Caco-2 (cell line): ENCODE results near the gene LMOD3. TPM values are rescaled to one million over a fixed set of nuclear protein-coding genes. Genes with fewer than 3 reads are reported as not detected.

Source experiments
- BruUV-seq: library from RNA; stranded (reverse); fragments of 400-500 nt; replicated peaks from 2 replicates; lab custom pipeline; 2021; lab: Mats Ljungman, UMichigan
- CTCF ChIA-PET: fragments of 300-600 bp; sonication (Branson Sonifier 250); formaldehyde crosslinking; loops from one replicate; lab custom pipeline; 2022; ENCODE audit warnings: antibody characterized with exemption; lab: Charles Lee
- POLR2A ChIA-PET: fragments of 300-600 bp; sonication (Branson Sonifier 250); formaldehyde crosslinking; loops from one replicate; lab custom pipeline; 2022; ENCODE audit warnings: antibody characterized with exemption; lab: Charles Lee
- DNase-seq, 2 experiments: peaks; one replicate each; pipeline versions ENCODE4 v3.0.0 to v3.0.0-alpha.2; 2020 to 2022
- H3K27me3 ChIP-seq: replicated peaks from 2 replicates; pipeline ENCODE4 v1.6.0; 2011; ENCODE audit warnings: low read length; ENCODE audit not compliant: control insufficient read depth, insufficient read depth
- H3K36me3 ChIP-seq: 2 replicates; pipeline ENCODE4 v1.5.1; 2011; ENCODE audit warnings: low read length; ENCODE audit not compliant: control insufficient read depth, insufficient read depth
- H3K4me1 ChIP-seq: fragments of 250-450 bp; sonication (Bioruptor Pico); 2 replicates; pipeline ENCODE4 v1.5.1; 2020; ENCODE audit warnings: mild to moderate bottlenecking
- H3K4me3 ChIP-seq: 2 replicates; pipeline ENCODE4 v1.5.1; 2011; ENCODE audit warnings: low read depth, mild to moderate bottlenecking, control low read depth, low read length
- H3K9me3 ChIP-seq: fragments of 250-450 bp; sonication (Bioruptor Pico); 2 replicates; pipeline ENCODE4 v1.5.1; 2020; ENCODE audit warnings: mild to moderate bottlenecking, moderate library complexity
- H3K27ac Mint-ChIP-seq: one replicate; pipeline ENCODE4 v1.8.0; 2022; ENCODE audit warnings: mixed read lengths; ENCODE audit not compliant: unreplicated experiment
- H3K27me3 Mint-ChIP-seq: one replicate; pipeline ENCODE4 v1.8.0; 2022; ENCODE audit warnings: mixed read lengths; ENCODE audit not compliant: insufficient read depth, unreplicated experiment
- H3K36me3 Mint-ChIP-seq: one replicate; pipeline ENCODE4 v1.8.0; 2022; ENCODE audit warnings: mild to moderate bottlenecking, mixed read lengths; ENCODE audit not compliant: insufficient read depth, unreplicated experiment
- H3K4me1 Mint-ChIP-seq: one replicate; pipeline ENCODE4 v1.8.0; 2022; ENCODE audit warnings: low read depth, mixed read lengths; ENCODE audit not compliant: unreplicated experiment
- H3K4me3 Mint-ChIP-seq: one replicate; pipeline ENCODE4 v1.8.0; 2022; ENCODE audit warnings: mild to moderate bottlenecking, moderate library complexity, mixed read lengths; ENCODE audit not compliant: unreplicated experiment
- H3K9me3 Mint-ChIP-seq: one replicate; pipeline ENCODE4 v1.8.0; 2022; ENCODE audit warnings: mixed read lengths; ENCODE audit not compliant: unreplicated experiment
- CTCF ChIP-seq, 2 experiments: fragments of 200-600 bp in 1 of 2; IDR thresholded peaks; 1 replicate in 1 of 2; 2 replicates in 1 of 2; pipeline versions ENCODE4 v1.5.1 to v1.8.0; 2011 to 2022; ENCODE audit warnings: antibody characterized with exemption in 1 of 2, control low read depth in 1 of 2, inconsistent platforms in 1 of 2, low read depth in 1 of 2, low read length in 1 of 2, mild to moderate bottlenecking in 1 of 2, moderate library complexity in 1 of 2; ENCODE audit not compliant: insufficient read depth in 1 of 2, severe bottlenecking in 1 of 2, unreplicated experiment in 1 of 2
- intact Hi-C: fragments of 100-400 bp; cut with micrococcal nuclease; formaldehyde crosslinking; loops from one replicate; pipeline ENCODE4 v1.10.0; 2022; ENCODE audit not compliant: unreplicated experiment
- total RNA-seq: library from RNA; stranded (reverse); gene quantifications from 2 replicates; pipeline ENCODE4 v1.2.3, GENCODE V29; 2022

The LMOD3 gene
- total RNA-seq, 1 experiment from 2014 or later, result not detected

- TF ChIP-seq CTCF (IDR thresholded peaks at IDR 0.05; ENCODE audit: insufficient read depth in 1 of 2, low read depth in 1 of 2, low read length in 1 of 2, severe bottlenecking in 1 of 2, unreplicated experiment in 1 of 2), result no peak
- BruUV-seq, result no TSS peak
- Histone ChIP-seq H3K27me3 (no peaks in the 10 kb centered on the region), H3K4me1 (no peaks in the 10 kb centered on the region), H3K36me3 (no peaks in the 10 kb centered on the region), H3K9me3 (no peaks in the 10 kb centered on the region), H3K4me3 (no peak overlapping the region)
- H3K9me3 Mint-ChIP-seq, result no peaks in the 10 kb centered on the region
- no peaks in the 10 kb centered on the region for H3K36me3 Mint-ChIP-seq
- H3K4me1 Mint-ChIP-seq, result no peaks in the 10 kb centered on the region
- POLR2A ChIA-PET, result no interaction called here
- no peak overlapping the region for H3K27ac Mint-ChIP-seq
- CTCF ChIA-PET, result no interaction called here
- no peak overlapping the region for H3K4me3 Mint-ChIP-seq
- H3K27me3 Mint-ChIP-seq, result no peaks in the 10 kb centered on the region
- intact Hi-C loops, result no loop called here
- DNase-seq, result no peak
Observed at GRCh38 chr3:69096299-69096698, 26.1 kb downstream of the LMOD3 start.

- Histone ChIP-seq H3K27me3 (no peaks in the 10 kb centered on the region), H3K4me3 (no peak overlapping the region), H3K36me3 (no peaks in the 10 kb centered on the region), H3K9me3 (no peaks in the 10 kb centered on the region), H3K4me1 (no peaks in the 10 kb centered on the region)
- POLR2A ChIA-PET, result no interaction called here
- no peak for DNase-seq
- Mint-ChIP-seq H3K36me3 (no peaks in the 10 kb centered on the region), H3K27ac (no peak overlapping the region), H3K4me3 (no peak overlapping the region), H3K4me1 (peaks cover 3% of the 10 kb centered on the region), H3K27me3 (no peaks in the 10 kb centered on the region), H3K9me3 (no peaks in the 10 kb centered on the region)
- intact Hi-C loops, result no loop called here
- no TSS peak for BruUV-seq
- CTCF ChIA-PET, result no interaction called here
- TF ChIP-seq CTCF (IDR thresholded peaks at IDR 0.05; ENCODE audit: insufficient read depth in 1 of 2, low read depth in 1 of 2, low read length in 1 of 2, severe bottlenecking in 1 of 2, unreplicated experiment in 1 of 2), result no peak
Observed at GRCh38 chr3:69095636-69096035, 26.8 kb downstream of the LMOD3 start.

- Histone ChIP-seq H3K36me3 (no peaks in the 10 kb centered on the region), H3K27me3 (no peaks in the 10 kb centered on the region), H3K4me3 (no peak overlapping the region), H3K9me3 (no peaks in the 10 kb centered on the region), H3K4me1 (0 out of 2 replicates have a peak, but pooled peaks cover 3% of the 10 kb centered on the region)
- intact Hi-C loops, result no loop called here
- Mint-ChIP-seq H3K27me3 (no peaks in the 10 kb centered on the region), H3K36me3 (no peaks in the 10 kb centered on the region), H3K9me3 (no peaks in the 10 kb centered on the region), H3K27ac (no peak overlapping the region), H3K4me1 (peaks cover 13% of the 10 kb centered on the region), H3K4me3 (no peak overlapping the region)
- no peak for TF ChIP-seq CTCF (IDR thresholded peaks at IDR 0.05; ENCODE audit: insufficient read depth in 1 of 2, low read depth in 1 of 2, low read length in 1 of 2, severe bottlenecking in 1 of 2, unreplicated experiment in 1 of 2)
- BruUV-seq, result no TSS peak
- ChIA-PET CTCF (no interaction called here), POLR2A (no interaction called here)
- no peak for DNase-seq
Observed at GRCh38 chr3:69094467-69095205, 27.8 kb downstream of the LMOD3 start.
